Cardiac muscle cell (in vitro differentiated cells and primary cell): ENCODE measurements around the gene BCAT1. TPM values are rescaled to one million over a fixed set of nuclear protein-coding genes. Genes with fewer than 3 reads are reported as not detected.

Source experiments
- DNase-seq, 2 donors: peaks; one replicate each; pipeline versions ENCODE4 v3.0.0 to v3.0.0-alpha.2; 2010 to 2017; ENCODE audit warnings: low read depth in 1 of 2, low spot score in 1 of 2
- H3K27ac ChIP-seq: fragments of 200-600 bp; sonication (generic); 2 replicates; pipeline ENCODE4 v1.5.1; 2016
- H3K27me3 ChIP-seq: fragments of 200-600 bp; sonication (generic); 2 replicates; pipeline ENCODE4 v1.6.0; 2016; ENCODE audit warnings: control low read depth
- H3K36me3 ChIP-seq: fragments of 200-600 bp; sonication (generic); 2 replicates; pipeline ENCODE4 v1.5.1; 2016; ENCODE audit warnings: control low read depth
- H3K4me1 ChIP-seq: fragments of 200-600 bp; sonication (generic); 2 replicates; pipeline ENCODE4 v1.8.1; 2017; ENCODE audit warnings: low read depth, mild to moderate bottlenecking, mixed run types
- H3K4me3 ChIP-seq: fragments of 200-600 bp; sonication (generic); 2 replicates; pipeline ENCODE4 v1.5.1; 2016; ENCODE audit warnings: mild to moderate bottlenecking
- H3K9me3 ChIP-seq: fragments of 200-600 bp; sonication (generic); 2 replicates; pipeline ENCODE4 v1.5.1; 2017; ENCODE audit warnings: low read depth, mild to moderate bottlenecking, control low read depth
- CTCF ChIP-seq: IDR thresholded peaks from 2 replicates; pipeline ENCODE4 v1.5.1; 2012; ENCODE audit warnings: low read depth, mild to moderate bottlenecking, low read length
- polyA plus RNA-seq: library from polyadenylated mRNA; unstranded; fragments of >200 nt; fragmentation: Nextera tagmentation; extraction: Ambion mirVana; gene quantifications from 2 replicates; pipeline ENCODE4 v1.2.1, GENCODE V29; 2016
- total RNA-seq: library from RNA; depleted of rRNA; stranded (reverse); fragments of >200 nt; gene quantifications from 2 replicates; pipeline ENCODE4 v1.2.3, GENCODE V29; 2016

The BCAT1 gene
- total and polyA plus RNA-seq, 2 experiments from 2014 or later: 17.8 to 45.3 TPM

- H3K4me1 ChIP-seq: no peaks in the 10 kb centered on the region
- no peak for TF ChIP-seq CTCF
- H3K36me3 ChIP-seq: no peaks in the 10 kb centered on the region
- H3K27ac ChIP-seq: no peak overlapping the region
- no peak for DNase-seq
- H3K27me3 ChIP-seq: no peaks in the 10 kb centered on the region
- H3K4me3 ChIP-seq: no peak overlapping the region
- H3K9me3 ChIP-seq: no peaks in the 10 kb centered on the region
These were observed 124.9 kb downstream of the BCAT1 start for GRCh38 chr12:24823808-24824515.

DNA sequence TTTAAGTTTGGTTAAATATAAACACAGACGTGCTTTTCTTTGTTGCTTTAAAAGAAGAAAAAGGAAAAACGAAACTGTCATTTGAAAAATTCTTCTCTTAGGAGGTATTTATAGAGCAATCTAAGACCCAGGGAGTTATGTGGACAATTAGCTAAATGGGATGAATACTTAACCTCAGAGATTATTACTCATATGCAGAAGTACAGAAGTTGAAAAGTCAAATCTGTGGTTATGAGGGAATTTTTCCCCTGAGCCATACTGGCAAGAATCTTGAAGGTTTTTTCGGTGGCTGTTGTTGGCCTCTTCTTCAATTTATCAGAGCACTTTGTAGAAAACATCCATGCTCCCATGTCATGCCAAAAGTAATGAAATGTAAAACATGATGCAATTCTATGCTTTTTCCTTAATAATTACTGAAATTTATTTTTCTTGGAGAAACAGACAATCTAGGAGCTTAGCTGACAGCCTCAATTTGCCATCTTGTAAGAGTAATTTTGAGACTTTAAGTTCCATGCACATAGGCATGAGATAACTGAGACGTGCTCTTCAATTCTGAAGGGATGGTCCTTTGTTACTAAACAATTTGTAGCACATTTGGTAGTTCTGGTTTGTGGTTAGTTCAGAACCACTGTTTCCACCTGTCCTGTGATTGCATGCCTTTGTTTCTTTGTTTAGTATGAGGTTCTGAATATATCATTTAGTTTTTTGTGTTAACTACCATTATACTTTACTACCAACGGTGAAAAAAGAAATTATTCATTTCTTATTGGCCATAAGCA lies 126.6 kb downstream of the BCAT1 start:
- H3K27ac ChIP-seq: no peak overlapping the region
- no peak for TF ChIP-seq CTCF
- no peaks in the 10 kb centered on the region for H3K27me3 ChIP-seq
- peak in 1 of 2 donors; percentile 88 for DNase-seq
- no peak overlapping the region for H3K4me3 ChIP-seq
- H3K9me3 ChIP-seq: no peaks in the 10 kb centered on the region
- H3K36me3 ChIP-seq: no peaks in the 10 kb centered on the region
- no peaks in the 10 kb centered on the region for H3K4me1 ChIP-seq

DNA sequence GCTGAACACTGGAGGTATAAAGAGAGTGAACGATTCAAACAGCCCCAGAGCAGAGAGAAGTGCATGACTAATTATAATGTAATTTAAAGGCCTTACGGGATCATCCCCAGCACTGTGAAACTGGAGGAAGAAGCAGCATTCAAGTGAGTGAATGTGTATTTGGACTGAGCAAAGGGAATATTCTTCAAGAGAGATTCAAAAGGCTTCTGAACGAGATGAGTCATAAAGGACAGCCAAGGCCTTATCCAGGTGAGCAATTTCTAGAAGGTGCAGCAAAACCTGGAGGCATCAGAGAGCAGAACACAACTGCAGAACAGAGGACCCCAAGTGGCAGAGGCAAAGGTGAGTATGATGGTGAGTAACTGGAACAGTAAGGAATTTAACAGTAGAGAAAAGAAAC lies 127.2 kb downstream of the BCAT1 start:
- H3K36me3 ChIP-seq: no peaks in the 10 kb centered on the region
- no peak overlapping the region for H3K4me3 ChIP-seq
- peak in 1 of 2 donors; percentile 61 for DNase-seq

GRCh38 chr12:24820872-24821271 lies 128.0 kb downstream of the BCAT1 start:
- H3K9me3 ChIP-seq: no peaks in the 10 kb centered on the region
- peak in 1 of 2 donors; percentile 73 for DNase-seq
- no peaks in the 10 kb centered on the region for H3K36me3 ChIP-seq
- no peak overlapping the region for H3K27ac ChIP-seq
- no peak for TF ChIP-seq CTCF
- H3K4me3 ChIP-seq: no peak overlapping the region
- no peaks in the 10 kb centered on the region for H3K4me1 ChIP-seq
- no peaks in the 10 kb centered on the region for H3K27me3 ChIP-seq

More for the DNA sequence above, 127.2 kb downstream of the BCAT1 start:
- no peak for TF ChIP-seq CTCF
- Histone ChIP-seq H3K27ac (no peak overlapping the region), H3K27me3 (no peaks in the 10 kb centered on the region), H3K4me1 (no peaks in the 10 kb centered on the region), H3K9me3 (no peaks in the 10 kb centered on the region)

DNA sequence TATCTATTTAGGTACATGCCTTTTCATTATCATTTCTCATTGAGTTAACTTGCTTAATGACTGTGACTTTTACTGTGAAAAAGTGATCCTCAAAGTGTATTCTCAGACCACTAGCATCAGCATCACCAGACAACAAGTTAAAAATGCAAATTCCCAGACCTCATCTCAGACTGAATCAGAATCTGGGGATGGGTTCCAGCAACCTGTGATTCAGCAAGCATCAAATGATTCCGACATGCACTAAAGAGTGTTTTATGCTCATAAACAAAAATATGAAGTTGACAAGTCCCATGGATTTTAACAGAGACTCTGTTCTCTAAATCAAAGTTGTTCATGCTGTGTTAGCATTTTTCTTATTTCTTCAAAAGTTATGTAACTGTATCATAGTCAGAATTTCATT lies 130.6 kb downstream of the BCAT1 start:
- H3K4me3 ChIP-seq: no peak overlapping the region
- H3K9me3 ChIP-seq: no peaks in the 10 kb centered on the region
- no peak overlapping the region for H3K27ac ChIP-seq
- H3K4me1 ChIP-seq: no peaks in the 10 kb centered on the region
- H3K27me3 ChIP-seq: no peaks in the 10 kb centered on the region
- TF ChIP-seq CTCF: no peak
- DNase-seq: no peak
- H3K36me3 ChIP-seq: no peaks in the 10 kb centered on the region
